Liver (tissue), 9 donors: Measurements from ENCODE around the gene NLRP10. TPM values are rescaled to one million over a fixed set of nuclear protein-coding genes. Genes with fewer than 3 reads are reported as not detected.

ENCODE experiments used
- DNase-seq: peaks from one replicate; pipeline ENCODE4 v3.0.0-alpha.2; 2017; ENCODE audit warnings: low spot score
- H3K27ac ChIP-seq, 2 donors: one replicate each; pipeline ENCODE4 v1.7.0; 2013; ENCODE audit warnings: inconsistent platforms in 2 of 2, low read length in 2 of 2, control low read depth in 1 of 2, low read depth in 1 of 2, mild to moderate bottlenecking in 1 of 2
- H3K27me3 ChIP-seq, 4 donors: one replicate each; pipeline versions ENCODE4 v1.6.1 to v1.7.0; 2013; ENCODE audit warnings: low read length in 3 of 4, inconsistent platforms in 1 of 4, mild to moderate bottlenecking in 1 of 4, moderate library complexity in 1 of 4; ENCODE audit not compliant: control insufficient read depth in 4 of 4, insufficient read depth in 4 of 4
- H3K36me3 ChIP-seq, 4 donors: one replicate each; pipeline versions ENCODE4 v1.6.1 to v1.7.0; 2013; ENCODE audit warnings: low read length in 3 of 4, mild to moderate bottlenecking in 3 of 4, low read depth in 1 of 4, moderate library complexity in 1 of 4; ENCODE audit not compliant: control insufficient read depth in 4 of 4, insufficient read depth in 3 of 4
- H3K4me1 ChIP-seq, 4 donors: one replicate each; pipeline versions ENCODE4 v1.6.1 to v1.7.0; 2013; ENCODE audit warnings: low read length in 3 of 4, mild to moderate bottlenecking in 3 of 4, moderate library complexity in 1 of 4; ENCODE audit not compliant: control insufficient read depth in 4 of 4, insufficient read depth in 4 of 4
- H3K4me3 ChIP-seq, 3 donors: one replicate each; pipeline versions ENCODE4 v1.6.1 to v1.7.0; 2013; ENCODE audit warnings: low read length in 3 of 3, control low read depth in 1 of 3, low read depth in 1 of 3, mild to moderate bottlenecking in 1 of 3
- H3K9ac ChIP-seq, 2 donors: one replicate each; pipeline ENCODE4 v1.7.0; 2013; ENCODE audit warnings: low read length in 2 of 2, mild to moderate bottlenecking in 2 of 2, moderate library complexity in 2 of 2, control low read depth in 1 of 2, low read depth in 1 of 2
- H3K9me3 ChIP-seq, 4 donors: one replicate each; pipeline versions ENCODE4 v1.6.1 to v1.7.0; 2013; ENCODE audit warnings: low read length in 3 of 4; ENCODE audit not compliant: control insufficient read depth in 4 of 4
- EGR1 ChIP-seq, 2 donors: IDR thresholded peaks; 2 replicates each; pipeline ENCODE4 v1.6.1; 2016 to 2018; ENCODE audit warnings: antibody characterized with exemption in 2 of 2, low read depth in 2 of 2
- GABPA ChIP-seq, 2 donors: IDR thresholded peaks in 1 of 2; conservative IDR thresholded peaks in 1 of 2; 2 replicates each; pipeline ENCODE4 v1.6.1; 2016; ENCODE audit warnings: antibody characterized with exemption in 2 of 2, mild to moderate bottlenecking in 1 of 2, moderate library complexity in 1 of 2
- HNF4A ChIP-seq, 2 donors: conservative IDR thresholded peaks; 2 replicates each; pipeline ENCODE4 v1.6.1; 2016; ENCODE audit warnings: antibody characterized with exemption in 2 of 2, mild to moderate bottlenecking in 2 of 2
- JUND ChIP-seq, 2 donors: IDR thresholded peaks; 2 replicates each; pipeline ENCODE4 v1.6.1; 2016; ENCODE audit warnings: antibody characterized with exemption in 2 of 2
- NR2F2 ChIP-seq: IDR thresholded peaks from 2 replicates; pipeline ENCODE4 v1.6.1; 2016; ENCODE audit warnings: antibody characterized with exemption
- RAD21 ChIP-seq, 2 donors: IDR thresholded peaks; 2 replicates each; pipeline ENCODE4 v1.6.1; 2016; ENCODE audit warnings: antibody characterized with exemption in 2 of 2, mild to moderate bottlenecking in 2 of 2
- RXRA ChIP-seq, 2 donors: IDR thresholded peaks; 2 replicates each; pipeline ENCODE4 v1.6.1; 2017 to 2018; ENCODE audit warnings: antibody characterized with exemption in 2 of 2, mild to moderate bottlenecking in 1 of 2
- SP1 ChIP-seq: IDR thresholded peaks from 2 replicates; pipeline ENCODE4 v1.6.1; 2018; ENCODE audit warnings: antibody characterized with exemption, mild to moderate bottlenecking
- YY1 ChIP-seq: IDR thresholded peaks from 2 replicates; pipeline ENCODE4 v1.6.1; 2016; ENCODE audit warnings: antibody characterized with exemption, mild to moderate bottlenecking
- WGBS: extraction: QIAGEN DNeasy Blood & Tissue Kit; methylation state at CpG from one replicate; pipeline ENCODE4 v1.1.7; 2013; 5-methylcytosine and 5-hydroxymethylcytosine counted together
- polyA plus RNA-seq, 2 donors: library from polyadenylated mRNA; stranded (reverse) in 1 of 2; unstranded in 1 of 2; fragments of 200-250 nt in 1 of 2; fragments of >200 nt in 1 of 2; fragmentation: Nextera tagmentation in 1 of 2; extraction: Ambion mirVana in 1 of 2; gene quantifications; one replicate each; pipeline versions ENCODE4 v1.2.1 to v1.2.3, GENCODE V29; 2013 to 2015
- total RNA-seq, 2 donors: library from RNA; depleted of rRNA; stranded (reverse); fragments of >200 nt; gene quantifications; one replicate each; pipeline ENCODE4 v1.2.3, GENCODE V29; 2014
- TF ChIP-seq, protein P1 (sequence below): IDR thresholded peaks from 2 replicates; pipeline ENCODE4 v1.6.1; 2016; ENCODE audit warnings: antibody characterized with exemption, mild to moderate bottlenecking
- TF ChIP-seq, protein P2 (sequence below): fragments of 150-350 bp; IDR thresholded peaks from 2 replicates; pipeline ENCODE4 v1.5.1; 2017; ENCODE audit warnings: improper control_type of control experiment, low read depth, low read length; ENCODE audit not compliant: missing input control
- TF ChIP-seq, protein P3 (sequence below): IDR thresholded peaks from 2 replicates; pipeline ENCODE4 v1.6.1; 2016; ENCODE audit warnings: antibody characterized with exemption
- TF ChIP-seq, protein P4 (sequence below): IDR thresholded peaks from 2 replicates; pipeline ENCODE4 v1.6.1; 2016; ENCODE audit warnings: antibody characterized with exemption
- donor health status: healthy.
- donor health status: healthy.
- donor health status: healthy.
- donor health status: healthy.
- donor health status: healthy.

The NLRP10 gene
- total and polyA plus RNA-seq, 4 donors: not detected

DNA sequence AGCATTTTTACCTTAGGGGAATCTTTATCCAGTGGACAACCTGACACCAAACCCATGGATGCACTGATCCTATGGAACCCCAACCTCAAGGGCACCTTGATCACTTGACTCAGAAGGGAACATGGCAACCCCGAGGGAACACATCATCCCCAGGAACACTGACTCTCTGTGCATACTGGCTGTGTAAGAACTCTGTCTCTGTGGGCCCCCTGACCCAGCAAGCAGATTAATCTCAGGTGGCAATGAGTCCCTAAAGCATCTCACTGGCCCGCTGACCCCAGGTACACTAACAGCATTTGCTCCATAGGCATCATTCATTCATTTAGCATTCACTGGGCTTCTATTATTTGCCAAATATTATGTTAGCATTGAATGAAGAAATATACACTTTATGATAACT, 38.8 kb upstream of the NLRP10 start (continued):
- TF ChIP-seq, protein P1, sequence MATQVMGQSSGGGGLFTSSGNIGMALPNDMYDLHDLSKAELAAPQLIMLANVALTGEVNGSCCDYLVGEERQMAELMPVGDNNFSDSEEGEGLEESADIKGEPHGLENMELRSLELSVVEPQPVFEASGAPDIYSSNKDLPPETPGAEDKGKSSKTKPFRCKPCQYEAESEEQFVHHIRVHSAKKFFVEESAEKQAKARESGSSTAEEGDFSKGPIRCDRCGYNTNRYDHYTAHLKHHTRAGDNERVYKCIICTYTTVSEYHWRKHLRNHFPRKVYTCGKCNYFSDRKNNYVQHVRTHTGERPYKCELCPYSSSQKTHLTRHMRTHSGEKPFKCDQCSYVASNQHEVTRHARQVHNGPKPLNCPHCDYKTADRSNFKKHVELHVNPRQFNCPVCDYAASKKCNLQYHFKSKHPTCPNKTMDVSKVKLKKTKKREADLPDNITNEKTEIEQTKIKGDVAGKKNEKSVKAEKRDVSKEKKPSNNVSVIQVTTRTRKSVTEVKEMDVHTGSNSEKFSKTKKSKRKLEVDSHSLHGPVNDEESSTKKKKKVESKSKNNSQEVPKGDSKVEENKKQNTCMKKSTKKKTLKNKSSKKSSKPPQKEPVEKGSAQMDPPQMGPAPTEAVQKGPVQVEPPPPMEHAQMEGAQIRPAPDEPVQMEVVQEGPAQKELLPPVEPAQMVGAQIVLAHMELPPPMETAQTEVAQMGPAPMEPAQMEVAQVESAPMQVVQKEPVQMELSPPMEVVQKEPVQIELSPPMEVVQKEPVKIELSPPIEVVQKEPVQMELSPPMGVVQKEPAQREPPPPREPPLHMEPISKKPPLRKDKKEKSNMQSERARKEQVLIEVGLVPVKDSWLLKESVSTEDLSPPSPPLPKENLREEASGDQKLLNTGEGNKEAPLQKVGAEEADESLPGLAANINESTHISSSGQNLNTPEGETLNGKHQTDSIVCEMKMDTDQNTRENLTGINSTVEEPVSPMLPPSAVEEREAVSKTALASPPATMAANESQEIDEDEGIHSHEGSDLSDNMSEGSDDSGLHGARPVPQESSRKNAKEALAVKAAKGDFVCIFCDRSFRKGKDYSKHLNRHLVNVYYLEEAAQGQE: no peak
- TF ChIP-seq HNF4A (conservative IDR thresholded peaks at IDR 0.05): no peak
- TF ChIP-seq GABPA (IDR thresholded peaks at IDR 0.05 in 1 of 2, conservative IDR thresholded peaks at IDR 0.05 in 1 of 2): no peak

DNA sequence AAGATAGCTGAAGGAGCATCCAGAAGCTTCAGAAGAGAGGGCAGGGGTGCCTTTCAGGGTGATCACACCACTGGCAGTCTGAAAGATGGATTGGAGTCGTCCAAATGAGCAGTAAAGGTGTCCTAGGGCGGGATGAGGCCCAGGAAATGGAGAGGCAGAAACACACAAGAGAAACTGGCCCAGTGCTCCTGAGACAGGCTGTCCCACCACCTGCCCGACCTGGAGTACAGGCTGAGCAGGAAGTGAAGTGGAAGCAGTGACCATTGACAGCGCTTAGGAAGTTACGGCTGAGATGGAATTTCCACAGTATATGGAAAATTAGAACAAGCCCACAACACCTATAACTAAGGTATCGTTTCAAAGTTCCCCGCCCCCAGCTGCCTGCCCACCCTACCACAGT, 37.9 kb upstream of the NLRP10 start:
- no peak for TF ChIP-seq JUND (IDR thresholded peaks at IDR 0.05)
- TF ChIP-seq, protein P2, sequence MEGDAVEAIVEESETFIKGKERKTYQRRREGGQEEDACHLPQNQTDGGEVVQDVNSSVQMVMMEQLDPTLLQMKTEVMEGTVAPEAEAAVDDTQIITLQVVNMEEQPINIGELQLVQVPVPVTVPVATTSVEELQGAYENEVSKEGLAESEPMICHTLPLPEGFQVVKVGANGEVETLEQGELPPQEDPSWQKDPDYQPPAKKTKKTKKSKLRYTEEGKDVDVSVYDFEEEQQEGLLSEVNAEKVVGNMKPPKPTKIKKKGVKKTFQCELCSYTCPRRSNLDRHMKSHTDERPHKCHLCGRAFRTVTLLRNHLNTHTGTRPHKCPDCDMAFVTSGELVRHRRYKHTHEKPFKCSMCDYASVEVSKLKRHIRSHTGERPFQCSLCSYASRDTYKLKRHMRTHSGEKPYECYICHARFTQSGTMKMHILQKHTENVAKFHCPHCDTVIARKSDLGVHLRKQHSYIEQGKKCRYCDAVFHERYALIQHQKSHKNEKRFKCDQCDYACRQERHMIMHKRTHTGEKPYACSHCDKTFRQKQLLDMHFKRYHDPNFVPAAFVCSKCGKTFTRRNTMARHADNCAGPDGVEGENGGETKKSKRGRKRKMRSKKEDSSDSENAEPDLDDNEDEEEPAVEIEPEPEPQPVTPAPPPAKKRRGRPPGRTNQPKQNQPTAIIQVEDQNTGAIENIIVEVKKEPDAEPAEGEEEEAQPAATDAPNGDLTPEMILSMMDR: no peak
- TF ChIP-seq RXRA (IDR thresholded peaks at IDR 0.05): no peak
- no peak for TF ChIP-seq HNF4A (conservative IDR thresholded peaks at IDR 0.05)
- no peak for TF ChIP-seq YY1
- TF ChIP-seq, protein P1: no peak
- TF ChIP-seq, protein P3, sequence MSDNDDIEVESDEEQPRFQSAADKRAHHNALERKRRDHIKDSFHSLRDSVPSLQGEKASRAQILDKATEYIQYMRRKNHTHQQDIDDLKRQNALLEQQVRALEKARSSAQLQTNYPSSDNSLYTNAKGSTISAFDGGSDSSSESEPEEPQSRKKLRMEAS: no peak
- TF ChIP-seq EGR1 (IDR thresholded peaks at IDR 0.05; ENCODE audit: low read depth in 2 of 2): no peak
- TF ChIP-seq, protein P4, sequence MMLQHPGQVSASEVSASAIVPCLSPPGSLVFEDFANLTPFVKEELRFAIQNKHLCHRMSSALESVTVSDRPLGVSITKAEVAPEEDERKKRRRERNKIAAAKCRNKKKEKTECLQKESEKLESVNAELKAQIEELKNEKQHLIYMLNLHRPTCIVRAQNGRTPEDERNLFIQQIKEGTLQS: no peak
- TF ChIP-seq GABPA (IDR thresholded peaks at IDR 0.05 in 1 of 2, conservative IDR thresholded peaks at IDR 0.05 in 1 of 2): no peak
- no peak for TF ChIP-seq SP1
- no peak for TF ChIP-seq NR2F2
- no peak for TF ChIP-seq RAD21 (IDR thresholded peaks at IDR 0.05)
- Histone ChIP-seq H3K9ac (no peak overlapping the region), H3K27ac (no peak overlapping the region), H3K27me3 (no peaks in the 10 kb centered on the region), H3K4me1 (no peaks in the 10 kb centered on the region), H3K9me3 (no peaks in the 10 kb centered on the region), H3K36me3 (peaks cover 1 to 6% (median 4%) of the 10 kb centered on the region in 4 donors), H3K4me3 (no peak overlapping the region)
- DNase-seq: no peak
- WGBS: 77% methylated on average over 7 of the region's 7 CpGs
